HG02623 (cell line): ENCODE results near the gene LHB.
"Not testable (repeated sequence)": the region's sequence is repeated elsewhere in the genome, so short reads cannot be mapped to it uniquely, and the experiment has no call there.

Source experiments
- ATAC-seq: cut with Tn5 transposase; IDR thresholded peaks from one replicate; pipeline ENCODE4 v1.9.1; 2021; ENCODE audit warnings: moderate library complexity; ENCODE audit not compliant: unreplicated experiment

LHB gene

GRCh38 chr19:49038557-49039276 is 21.8 kb upstream of the LHB start:
- ATAC-seq = not testable (repeated sequence)

GRCh38 chr19:49038111-49038510 is 21.2 kb upstream of the LHB start:
- not testable (repeated sequence) for ATAC-seq

GRCh38 chr19:49036815-49037214 is 19.9 kb upstream of the LHB start, which contains the start of gene CGB1:
Gene CGB1, minus strand, starts transcription at chr19:49036895. Its CDS starts 184 bp downstream, at chr19:49036711.
- not testable (repeated sequence) for ATAC-seq

- not testable (repeated sequence) for ATAC-seq
Measured at GRCh38 chr19:49031642-49032301, 14.9 kb upstream of the LHB start, which contains the start of gene CGB2. Gene CGB2, plus strand, starts transcription at chr19:49031890. Its CDS starts 206 bp downstream, at chr19:49032096.

- not testable (repeated sequence) for ATAC-seq
Measured at GRCh38 chr19:49030323-49030722, 13.4 kb upstream of the LHB start.

GRCh38 chr19:49029749-49030148 is 12.9 kb upstream of the LHB start:
- not testable (repeated sequence) for ATAC-seq

- ATAC-seq = not testable (repeated sequence)
Measured at GRCh38 chr19:49028686-49029085, 11.8 kb upstream of the LHB start.

- not testable (repeated sequence) for ATAC-seq
Measured at GRCh38 chr19:49025599-49025998, 8.7 kb upstream of the LHB start.

- not testable (repeated sequence) for ATAC-seq
Measured at GRCh38 chr19:49025088-49025487, 8.2 kb upstream of the LHB start.

- not testable (repeated sequence) for ATAC-seq
Measured at GRCh38 chr19:49024233-49024632, 7.3 kb upstream of the LHB start, which contains the start of gene CGB3. Gene CGB3, minus strand, starts transcription at chr19:49024333. Its CDS starts 362 bp downstream, at chr19:49023971.

- ATAC-seq = no peak
Measured at GRCh38 chr19:49022116-49022515, 5.2 kb upstream of the LHB start.

- no peak for ATAC-seq
Measured at GRCh38 chr19:49020931-49021895, 4.3 kb upstream of the LHB start.

GRCh38 chr19:49020342-49020741 is 3.5 kb upstream of the LHB start:
- ATAC-seq = no peak

GRCh38 chr19:49019242-49019932 is 2.5 kb upstream of the LHB start:
- ATAC-seq = no peak

- not testable (repeated sequence) for ATAC-seq
Measured at GRCh38 chr19:49018388-49019241, 1.7 kb upstream of the LHB start.

- peak; percentile 52 for ATAC-seq
Measured at GRCh38 chr19:49017666-49018351, 918 bp upstream of the LHB start.

GRCh38 chr19:49016067-49016839 is 638 bp downstream of the LHB start:
- no peak for ATAC-seq

GRCh38 chr19:49014870-49015255 is 2.0 kb downstream of the LHB start:
- no peak for ATAC-seq
